ENCODE measurements around the gene ITFG2. TPM values are rescaled to one million over a fixed set of nuclear protein-coding genes. Genes with fewer than 3 reads are reported as not detected.

The ITFG2 gene
- total RNA-seq, 2 experiments from 2014 or later: 42.0 to 55.2 TPM

GRCh38 chr12:2791089-2791488, 21.4 kb upstream of the ITFG2 start:
- H3K4me1 ChIP-seq (ENCODE audit: insufficient read depth, low read length, poor library complexity, severe bottlenecking): peaks cover 11% of the 10 kb centered on the region
- BruUV-seq (replicated peaks): no TSS peak
- H3K9me2 ChIP-seq (ENCODE audit: insufficient read depth, low read length): no peaks in the 10 kb centered on the region
- H3K4me2 ChIP-seq (ENCODE audit: low read length): no peak overlapping the region
- peaks cover 3% of the 10 kb centered on the region for H3K36me3 ChIP-seq (ENCODE audit: insufficient read depth, low read length)
- H3K9me3 ChIP-seq (ENCODE audit: low read length): no peaks in the 10 kb centered on the region
- H4K20me1 ChIP-seq (ENCODE audit: insufficient read depth, low read length): peaks cover 3% of the 10 kb centered on the region
- H3K79me2 ChIP-seq (ENCODE audit: insufficient read depth, low read depth, low read length): peaks cover 6% of the 10 kb centered on the region
- H3K4me3 ChIP-seq (ENCODE audit: low read depth, low read length, poor library complexity, severe bottlenecking): no peak overlapping the region
- TF ChIP-seq EZH2phosphoT487 (IDR thresholded peaks at IDR 0.05; ENCODE audit: borderline replicate concordance, low read depth, low read length) (no peak), CTCF (conservative IDR thresholded peaks at IDR 0.05; ENCODE audit: low read length) (no peak)
- POLR2A ChIA-PET: interaction anchor here (0.7 kb wide), 1 partner anchor 87 kb away, joined by 3 read pairs; no protein-coding TSS in a partner anchor
- intact Hi-C loops (cut with micrococcal nuclease; ENCODE audit: unreplicated experiment): no loop called here
- DNase-seq (ENCODE audit: low spot score): no peak
- CTCF ChIA-PET (ENCODE audit: unreplicated experiment): no interaction called here
- H2AFZ ChIP-seq (ENCODE audit: low read length): no peak overlapping the region
- H3K27ac ChIP-seq (ENCODE audit: low read depth, low read length, poor library complexity, severe bottlenecking): no peak overlapping the region

- Histone ChIP-seq H3K79me2 (ENCODE audit: insufficient read depth, low read depth, low read length) (peaks cover 24% of the 10 kb centered on the region), H3K4me1 (ENCODE audit: insufficient read depth, low read length, poor library complexity, severe bottlenecking) (peaks cover 21% of the 10 kb centered on the region), H2AFZ (ENCODE audit: low read length) (no peak overlapping the region), H3K27ac (ENCODE audit: low read depth, low read length, poor library complexity, severe bottlenecking) (no peak overlapping the region), H4K20me1 (ENCODE audit: insufficient read depth, low read length) (peaks cover 21% of the 10 kb centered on the region), H3K36me3 (ENCODE audit: insufficient read depth, low read length) (peaks cover 21% of the 10 kb centered on the region), H3K4me3 (ENCODE audit: low read depth, low read length, poor library complexity, severe bottlenecking) (no peak overlapping the region), H3K9me2 (ENCODE audit: insufficient read depth, low read length) (no peaks in the 10 kb centered on the region), H3K9me3 (ENCODE audit: low read length) (no peaks in the 10 kb centered on the region), H3K4me2 (ENCODE audit: low read length) (no peak overlapping the region)
- no peak for DNase-seq (ENCODE audit: low spot score)
- no peak for TF ChIP-seq EZH2phosphoT487 (IDR thresholded peaks at IDR 0.05; ENCODE audit: borderline replicate concordance, low read depth, low read length)
- no peak for TF ChIP-seq CTCF (conservative IDR thresholded peaks at IDR 0.05; ENCODE audit: low read length)
- intact Hi-C loops (cut with micrococcal nuclease; ENCODE audit: unreplicated experiment): no loop called here
- BruUV-seq (replicated peaks): TSS peak; percentile 37
- ChIA-PET POLR2A (no interaction called here), CTCF (ENCODE audit: unreplicated experiment) (no interaction called here)
Observed at GRCh38 chr12:2792671-2793500, 19.6 kb upstream of the ITFG2 start.

DNA sequence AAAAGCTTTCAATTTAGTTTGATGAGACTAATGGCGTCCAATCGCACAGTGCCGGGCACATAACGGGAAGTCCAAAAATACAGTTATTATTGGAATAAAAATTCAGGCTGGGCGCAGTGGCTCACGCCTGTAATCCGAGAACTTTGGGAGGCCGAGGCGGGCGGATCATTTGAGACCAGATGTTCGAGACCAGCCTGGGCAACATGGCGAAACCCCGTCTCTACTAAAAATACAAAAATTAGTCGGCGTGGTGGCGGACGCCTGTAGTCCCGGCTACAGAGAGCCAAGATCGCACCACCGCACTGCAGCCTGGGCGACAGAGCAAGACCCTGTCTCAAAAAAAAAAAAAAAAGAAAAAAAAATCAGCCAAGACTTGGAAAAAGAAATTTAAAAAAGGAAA, 18.9 kb upstream of the ITFG2 start:
- POLR2A ChIA-PET: no interaction called here
- H4K20me1 ChIP-seq (ENCODE audit: insufficient read depth, low read length): peaks cover 23% of the 10 kb centered on the region
- H3K4me2 ChIP-seq (ENCODE audit: low read length): peak overlapping the region; percentile 89
- peaks cover 29% of the 10 kb centered on the region for H3K79me2 ChIP-seq (ENCODE audit: insufficient read depth, low read depth, low read length)
- no peak overlapping the region for H3K4me3 ChIP-seq (ENCODE audit: low read depth, low read length, poor library complexity, severe bottlenecking)
- TF ChIP-seq CTCF (conservative IDR thresholded peaks at IDR 0.05; ENCODE audit: low read length) (no peak), EZH2phosphoT487 (IDR thresholded peaks at IDR 0.05; ENCODE audit: borderline replicate concordance, low read depth, low read length) (no peak)
- H3K9me2 ChIP-seq (ENCODE audit: insufficient read depth, low read length): no peaks in the 10 kb centered on the region
- H2AFZ ChIP-seq (ENCODE audit: low read length): no peak overlapping the region
- intact Hi-C loops (cut with micrococcal nuclease; ENCODE audit: unreplicated experiment): no loop called here
- no peak overlapping the region for H3K27ac ChIP-seq (ENCODE audit: low read depth, low read length, poor library complexity, severe bottlenecking)
- DNase-seq (ENCODE audit: low spot score): no peak
- H3K9me3 ChIP-seq (ENCODE audit: low read length): no peaks in the 10 kb centered on the region
- CTCF ChIA-PET (ENCODE audit: unreplicated experiment): no interaction called here
- H3K36me3 ChIP-seq (ENCODE audit: insufficient read depth, low read length): peaks cover 28% of the 10 kb centered on the region
- no TSS peak for BruUV-seq (replicated peaks)
- peaks cover 21% of the 10 kb centered on the region for H3K4me1 ChIP-seq (ENCODE audit: insufficient read depth, low read length, poor library complexity, severe bottlenecking)

Measured in OCI-LY7 (cell line).